Kidney (tissue), 14 donors: Measurements from ENCODE around the gene FBXL19. TPM values are rescaled to one million over a fixed set of nuclear protein-coding genes. Genes with fewer than 3 reads are reported as not detected.

ENCODE experiments used
- DNase-seq, 5 donors: peaks; one replicate each; pipeline ENCODE4 v3.0.0-alpha.2; 2013 to 2020
- FAIRE-seq: peaks from 2 replicates; lab custom pipeline; 2012; peaks lifted over from hg19 to GRCh38; lab: Jason Lieb, UNC
- H3K27ac ChIP-seq, 2 donors: one replicate each; pipeline ENCODE4 v1.7.0; 2013; ENCODE audit warnings: low read depth in 2 of 2, low read length in 2 of 2, inconsistent platforms in 1 of 2
- H3K27me3 ChIP-seq: one replicate; pipeline ENCODE4 v1.7.1; 2013; ENCODE audit warnings: low read length, inconsistent platforms; ENCODE audit not compliant: control insufficient read depth, insufficient read depth
- H3K36me3 ChIP-seq, 3 donors: one replicate each; pipeline versions ENCODE4 v1.7.0 to v1.7.1; 2013; ENCODE audit warnings: low read length in 3 of 3, control low read depth in 1 of 3, inconsistent platforms in 1 of 3; ENCODE audit not compliant: insufficient read depth in 3 of 3, control insufficient read depth in 2 of 3
- H3K4me1 ChIP-seq, 3 donors: one replicate each; pipeline versions ENCODE4 v1.7.0 to v1.7.1; 2013; ENCODE audit warnings: low read length in 3 of 3, inconsistent platforms in 1 of 3, low read depth in 1 of 3; ENCODE audit not compliant: control insufficient read depth in 2 of 3, insufficient read depth in 2 of 3
- H3K4me3 ChIP-seq, 3 donors: one replicate each; pipeline versions ENCODE4 v1.7.0 to v1.8.1; 2013; ENCODE audit warnings: low read length in 3 of 3, control low read depth in 1 of 3, inconsistent platforms in 1 of 3
- H3K9ac ChIP-seq, 3 donors: one replicate each; pipeline versions ENCODE4 v1.7.0 to v1.7.1; 2013; ENCODE audit warnings: low read length in 3 of 3, control low read depth in 1 of 3, inconsistent platforms in 1 of 3
- H3K9me3 ChIP-seq, 3 donors: one replicate each; pipeline versions ENCODE4 v1.7.0 to v1.7.1; 2013; ENCODE audit warnings: low read length in 3 of 3, control low read depth in 1 of 3, inconsistent platforms in 1 of 3; ENCODE audit not compliant: control insufficient read depth in 2 of 3, insufficient read depth in 1 of 3
- CTCF ChIP-seq: IDR thresholded peaks from 3 replicates; pipeline ENCODE4 v1.5.1; 2012; ENCODE audit warnings: mild to moderate bottlenecking, moderate library complexity, borderline replicate concordance; ENCODE audit not compliant: insufficient read depth; ENCODE audit errors: extremely low read depth
- intact Hi-C: fragments of 100-400 bp; cut with DNase I; formaldehyde crosslinking; loops from one replicate; pipeline ENCODE4 v1.11.1; 2022
- polyA plus RNA-seq: library from polyadenylated mRNA; stranded (reverse); fragments of 350-450 nt; fragmentation: Illumina TruSeq; extraction: RNeasy Lipid Tissue Mini Kit (QIAGEN cat#74804); gene quantifications from one replicate; pipeline ENCODE4 v1.2.3, GENCODE V29; 2014; ENCODE audit warnings: low read depth, low replicate concordance; ENCODE audit not compliant: insufficient read depth
- total RNA-seq: library from RNA; stranded (reverse); fragmentation: NEBNext Ultra II Directional; extraction: Animal tissue kit (Norgen Biotek cat#: 25700); gene quantifications from one replicate; pipeline ENCODE4 v1.2.1, GENCODE V29; 2021
- donor health status: control.
- donor health status: control.
- donor health status: control.
- donor health status: control.
- donor health status: control.
- donor health status: DM: yes; HTN: yes; CAD: no.
- donor health status: Normal renal cell carcinoma (clear cell type).

Gene FBXL19
- total and polyA plus RNA-seq, 2 donors from 2014 or later: 7.4 to 18.9 TPM

DNA sequence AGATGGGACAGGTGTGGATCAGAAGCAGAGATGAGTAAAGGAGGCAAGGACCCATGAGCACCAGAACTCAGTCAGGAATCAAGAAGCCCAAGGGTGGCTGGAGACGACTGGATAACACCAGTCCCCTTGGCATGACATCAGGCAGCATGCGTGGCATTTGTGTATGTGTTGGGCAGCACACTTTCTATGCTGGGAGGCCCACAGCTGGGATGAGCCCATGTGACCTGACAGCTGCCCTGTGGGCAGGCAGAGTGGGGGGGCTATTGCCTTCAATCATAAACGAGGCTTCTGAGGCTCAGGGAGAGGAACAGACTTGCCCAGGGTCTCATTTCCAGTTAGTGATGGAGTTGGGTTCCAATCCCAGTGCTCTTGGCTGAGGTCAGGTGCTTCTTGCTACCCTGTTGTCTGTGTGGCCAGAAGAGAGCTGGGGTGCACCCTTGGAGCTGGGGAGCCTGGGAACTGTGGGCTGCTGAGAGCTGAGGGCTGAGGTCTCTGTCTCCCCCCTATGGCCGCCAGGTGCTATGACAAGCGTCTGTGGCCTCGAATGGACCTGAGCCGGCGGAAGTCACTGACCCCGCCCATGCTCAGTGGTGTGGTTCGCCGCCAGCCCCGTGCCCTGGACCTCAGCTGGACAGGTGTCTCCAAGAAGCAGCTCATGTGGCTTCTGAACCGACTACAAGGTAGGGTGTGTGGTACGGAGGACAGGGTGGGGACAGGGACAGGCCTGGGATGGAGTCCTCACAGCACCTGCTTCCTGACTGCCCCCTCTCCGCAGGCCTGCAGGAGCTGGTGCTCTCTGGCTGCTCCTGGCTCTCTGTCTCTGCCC lies 18.4 kb downstream of the FBXL19 start:
- H3K9me3 ChIP-seq: no peaks in the 10 kb centered on the region
- peak overlapping the region; percentile 36 to 51 for H3K27ac ChIP-seq
- peaks cover 0 to 6% (median 6%) of the 10 kb centered on the region in 3 donors for H3K4me1 ChIP-seq
- H3K4me3 ChIP-seq: no peak overlapping the region
- intact Hi-C loops: no loop called here
- H3K9ac ChIP-seq: peak overlapping the region in 1 of 3 donors; percentile 29
- no peak for FAIRE-seq
- H3K27me3 ChIP-seq: no peaks in the 10 kb centered on the region
- peaks cover 2 to 4% (median 3%) of the 10 kb centered on the region in 3 donors for H3K36me3 ChIP-seq
- DNase-seq: peak; percentile 72 to 90 (median 82)
- TF ChIP-seq CTCF: peak; percentile 84

GRCh38 chr16:30942426-30942806 lies 19.0 kb downstream of the FBXL19 start:
- Histone ChIP-seq H3K4me3 (no peak overlapping the region), H3K36me3 (peaks cover 2 to 4% (median 3%) of the 10 kb centered on the region in 3 donors), H3K9me3 (no peaks in the 10 kb centered on the region), H3K27ac (peak overlapping the region; percentile 36 to 51), H3K27me3 (no peaks in the 10 kb centered on the region), H3K9ac (peak overlapping the region in 1 of 3 donors; percentile 29), H3K4me1 (peaks cover 0 to 6% (median 6%) of the 10 kb centered on the region in 3 donors)
- FAIRE-seq: no peak
- TF ChIP-seq CTCF: no peak
- intact Hi-C loops: no loop called here
- no peak for DNase-seq

DNA sequence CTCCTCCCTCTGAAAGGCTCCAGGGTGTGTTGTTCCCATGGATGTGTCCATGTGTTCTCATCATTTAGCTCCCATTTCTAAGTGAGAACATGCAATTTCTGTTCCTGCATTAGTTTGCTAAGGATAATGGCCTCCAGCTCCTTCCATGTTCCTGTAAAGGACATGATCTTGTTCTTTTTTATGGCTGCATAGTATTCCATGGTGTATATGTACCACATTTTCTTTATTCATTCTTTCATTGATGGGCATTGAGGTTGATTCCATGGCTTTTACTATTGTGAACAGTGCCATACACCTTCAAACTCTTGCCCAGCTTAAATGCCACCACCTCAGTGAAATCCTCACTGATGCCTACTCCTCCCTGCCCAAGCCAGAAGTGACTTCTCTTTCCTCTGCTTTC lies 21.0 kb downstream of the FBXL19 start:
- intact Hi-C loops: no loop called here
- FAIRE-seq: no peak

More for the DNA sequence above, 21.0 kb downstream of the FBXL19 start:
- H3K9ac ChIP-seq: no peak overlapping the region
- no peaks in the 10 kb centered on the region for H3K27me3 ChIP-seq
- H3K4me3 ChIP-seq: no peak overlapping the region
- TF ChIP-seq CTCF: no peak
- H3K9me3 ChIP-seq: no peaks in the 10 kb centered on the region
- no peak overlapping the region for H3K27ac ChIP-seq
- peaks cover 0 to 6% (median 6%) of the 10 kb centered on the region in 3 donors for H3K4me1 ChIP-seq
- peaks cover 2 to 4% (median 3%) of the 10 kb centered on the region in 3 donors for H3K36me3 ChIP-seq
- no peak for DNase-seq
